GM23248 (cell line): ENCODE data around the gene MDFIC. TPM values are rescaled to one million over a fixed set of nuclear protein-coding genes. Genes with fewer than 3 reads are reported as not detected.
A peak's percentile ranks its signal among the peaks of the same experiment; 100 is the strongest.

ENCODE experiments used
- DNase-seq: peaks from one replicate; pipeline ENCODE4 v3.0.0-alpha.2; 2015
- H2AFZ ChIP-seq: fragments of 200-600 bp; sonication (generic); 2 replicates; pipeline ENCODE4 v1.6.1; 2016; ENCODE audit warnings: antibody characterized with exemption
- H3F3A ChIP-seq: fragments of 200-600 bp; sonication (generic); 2 replicates; pipeline ENCODE4 v1.6.1; 2016; ENCODE audit warnings: mild to moderate bottlenecking, antibody characterized with exemption, mixed run types; ENCODE audit not compliant: insufficient read depth
- H3K27ac ChIP-seq: fragments of 200-600 bp; sonication (generic); 2 replicates; pipeline ENCODE4 v1.5.1; 2016; ENCODE audit warnings: mild to moderate bottlenecking
- H3K27me3 ChIP-seq: fragments of 200-600 bp; sonication (generic); replicated peaks from 2 replicates; pipeline ENCODE4 v1.6.1; 2016; ENCODE audit warnings: mild to moderate bottlenecking; ENCODE audit not compliant: insufficient read depth
- H3K36me3 ChIP-seq: fragments of 200-600 bp; sonication (generic); 2 replicates; pipeline ENCODE4 v1.6.1; 2016; ENCODE audit warnings: low read depth, mild to moderate bottlenecking
- H3K4me1 ChIP-seq: fragments of 200-600 bp; sonication (generic); 2 replicates; pipeline ENCODE4 v1.6.1; 2016; ENCODE audit warnings: mild to moderate bottlenecking; ENCODE audit not compliant: insufficient read depth
- H3K4me2 ChIP-seq: fragments of 200-600 bp; sonication (generic); one replicate; pipeline ENCODE4 v1.6.1; 2016; ENCODE audit warnings: mild to moderate bottlenecking; ENCODE audit not compliant: unreplicated experiment
- H3K4me3 ChIP-seq: fragments of 200-600 bp; sonication (generic); 2 replicates; pipeline ENCODE4 v1.5.1; 2016; ENCODE audit warnings: mild to moderate bottlenecking
- H3K79me2 ChIP-seq: fragments of 200-600 bp; sonication (generic); 2 replicates; pipeline ENCODE4 v1.6.1; 2016; ENCODE audit warnings: mild to moderate bottlenecking; ENCODE audit not compliant: insufficient read depth
- H3K9ac ChIP-seq: fragments of 200-600 bp; sonication (generic); 2 replicates; pipeline ENCODE4 v1.6.1; 2016; ENCODE audit warnings: mild to moderate bottlenecking
- H3K9me2 ChIP-seq: fragments of 200-600 bp; sonication (generic); 2 replicates; pipeline ENCODE4 v1.6.1; 2016; ENCODE audit warnings: mixed run types, mild to moderate bottlenecking, moderate library complexity; ENCODE audit not compliant: insufficient read depth
- H3K9me3 ChIP-seq: fragments of 200-600 bp; sonication (generic); one replicate; pipeline ENCODE4 v1.6.1; 2017; ENCODE audit warnings: low read depth
- H4K20me1 ChIP-seq: fragments of 200-600 bp; sonication (generic); 2 replicates; pipeline ENCODE4 v1.6.0; 2016; ENCODE audit not compliant: insufficient read depth
- EZH2 ChIP-seq: fragments of 200-600 bp; sonication (generic); IDR thresholded peaks from 2 replicates; pipeline ENCODE4 v1.6.1; 2018; ENCODE audit warnings: antibody characterized with exemption, mild to moderate bottlenecking; ENCODE audit not compliant: insufficient read depth, poor library complexity, severe bottlenecking
- EZH2phosphoT487 ChIP-seq: fragments of 200-600 bp; sonication (generic); IDR thresholded peaks from 2 replicates; pipeline ENCODE4 v1.6.1; 2018; ENCODE audit warnings: antibody characterized with exemption, moderate library complexity, mild to moderate bottlenecking, low read depth; ENCODE audit not compliant: insufficient read depth
- WGBS, 2 experiments: methylation state at CpG; one replicate each; pipeline ENCODE4 v1.1.6; 2015 to 2017; ENCODE audit warnings: low lambda C conversion rate in 2 of 2, low coverage in 1 of 2; ENCODE audit errors: missing lambda C conversion rate in 2 of 2; 5-methylcytosine and 5-hydroxymethylcytosine counted together
- in situ Hi-C: fragments of 300-500 bp; cut with MboI; formaldehyde crosslinking; loops from 2 replicates; pipeline ENCODE4 v1.15.0; 2020
- polyA plus RNA-seq: library from polyadenylated mRNA; unstranded; fragments of >200 nt; fragmentation: Nextera tagmentation; extraction: Ambion mirVana; gene quantifications from 2 replicates; pipeline ENCODE4 v1.2.1, GENCODE V29; 2016
- total RNA-seq: library from RNA; depleted of rRNA; stranded (reverse); fragments of >200 nt; shearing (Covaris generic); gene quantifications from 2 replicates; pipeline ENCODE4 v1.2.3, GENCODE V29; 2014

MDFIC gene
- total and polyA plus RNA-seq, 2 experiments from 2014 or later: 23.0 to 50.3 TPM

DNA sequence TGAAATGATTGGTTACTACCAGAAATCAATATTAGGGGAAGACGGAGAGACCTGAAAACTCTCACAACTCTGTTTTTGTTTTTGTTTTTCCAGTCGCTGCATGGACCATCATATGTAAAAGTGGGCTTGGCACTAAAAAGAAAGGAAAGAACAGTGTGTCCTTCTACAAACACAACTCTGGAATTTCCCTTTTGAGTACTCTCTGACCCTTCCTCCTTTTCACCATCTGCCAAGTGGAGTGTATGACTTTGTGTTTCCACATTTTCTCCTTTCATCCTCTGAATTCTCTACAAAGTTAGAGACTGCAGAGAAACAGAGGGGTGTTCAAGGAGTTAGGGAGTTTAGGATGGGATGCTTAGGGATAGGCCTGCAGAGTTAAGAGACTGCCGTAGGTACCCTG, 92.0 kb downstream of the MDFIC start:
- peaks cover 15% of the 10 kb centered on the region for H3F3A ChIP-seq
- TF ChIP-seq EZH2phosphoT487 (no peak), EZH2 (no peak)
- WGBS, 2 experiments: 97% methylated on average over 3 of the region's 3 CpGs
- no peaks in the 10 kb centered on the region for H3K27me3 ChIP-seq
- peaks cover 18% of the 10 kb centered on the region; the same call in 1 of the 2 replicates for H3K79me2 ChIP-seq
- peaks cover 25% of the 10 kb centered on the region for H3K4me1 ChIP-seq
- H4K20me1 ChIP-seq: no peaks in the 10 kb centered on the region
- no peak overlapping the region for H3K4me3 ChIP-seq
- DNase-seq: no peak
- H3K9ac ChIP-seq: no peak overlapping the region
- H3K4me2 ChIP-seq: no peak overlapping the region
- in situ Hi-C loops: no loop called here
- H3K9me3 ChIP-seq: no peaks in the 10 kb centered on the region
- H3K27ac ChIP-seq: no peak overlapping the region
- H2AFZ ChIP-seq: no peak overlapping the region
- H3K36me3 ChIP-seq: no peaks in the 10 kb centered on the region; the same call in 1 of the 2 replicates
- no peaks in the 10 kb centered on the region for H3K9me2 ChIP-seq

GRCh38 chr7:115014794-115015193, 92.9 kb downstream of the MDFIC start:
- Histone ChIP-seq H4K20me1 (no peaks in the 10 kb centered on the region), H3K9me3 (no peaks in the 10 kb centered on the region), H3K27me3 (no peaks in the 10 kb centered on the region), H3K79me2 (peaks cover 18% of the 10 kb centered on the region; the same call in 1 of the 2 replicates), H3K9ac (no peak overlapping the region), H3F3A (0 out of 2 replicates have a peak, but pooled peaks cover 8% of the 10 kb centered on the region), H3K4me1 (peaks cover 16% of the 10 kb centered on the region), H3K27ac (no peak overlapping the region), H2AFZ (no peak overlapping the region), H3K9me2 (no peaks in the 10 kb centered on the region), H3K36me3 (no peaks in the 10 kb centered on the region; the same call in 1 of the 2 replicates), H3K4me2 (no peak overlapping the region), H3K4me3 (no peak overlapping the region)
- in situ Hi-C loops: no loop called here
- no peak for TF ChIP-seq EZH2phosphoT487
- no peak for TF ChIP-seq EZH2
- 96 to 97% methylated on average over 1 of the region's 1 CpG for WGBS, 2 experiments
- no peak for DNase-seq

- peak overlapping the region; percentile 12; the same call in 1 of the 2 replicates for H3K27ac ChIP-seq
- H3K79me2 ChIP-seq: peaks cover 18% of the 10 kb centered on the region; the same call in 1 of the 2 replicates
- H3K4me3 ChIP-seq: no peak overlapping the region
- H4K20me1 ChIP-seq: no peaks in the 10 kb centered on the region
- H3K9ac ChIP-seq: no peak overlapping the region
- DNase-seq: peak; percentile 46
- no peak overlapping the region for H3K4me2 ChIP-seq
- H3K9me2 ChIP-seq: no peaks in the 10 kb centered on the region
- TF ChIP-seq EZH2phosphoT487 (no peak), EZH2 (no peak)
- 0 out of 2 replicates have a peak, but pooled peaks cover under 1% of the 10 kb centered on the region for H3F3A ChIP-seq
- no peaks in the 10 kb centered on the region for H3K9me3 ChIP-seq
- H2AFZ ChIP-seq: no peak overlapping the region
- WGBS, 2 experiments: 94 to 99% methylated on average over 4 of the region's 4 CpGs
- no peaks in the 10 kb centered on the region; the same call in 1 of the 2 replicates for H3K36me3 ChIP-seq
- in situ Hi-C loops: no loop called here
- H3K27me3 ChIP-seq: no peaks in the 10 kb centered on the region
- peaks cover 8% of the 10 kb centered on the region for H3K4me1 ChIP-seq
Measured at GRCh38 chr7:115015619-115016018, 93.7 kb downstream of the MDFIC start.

DNA sequence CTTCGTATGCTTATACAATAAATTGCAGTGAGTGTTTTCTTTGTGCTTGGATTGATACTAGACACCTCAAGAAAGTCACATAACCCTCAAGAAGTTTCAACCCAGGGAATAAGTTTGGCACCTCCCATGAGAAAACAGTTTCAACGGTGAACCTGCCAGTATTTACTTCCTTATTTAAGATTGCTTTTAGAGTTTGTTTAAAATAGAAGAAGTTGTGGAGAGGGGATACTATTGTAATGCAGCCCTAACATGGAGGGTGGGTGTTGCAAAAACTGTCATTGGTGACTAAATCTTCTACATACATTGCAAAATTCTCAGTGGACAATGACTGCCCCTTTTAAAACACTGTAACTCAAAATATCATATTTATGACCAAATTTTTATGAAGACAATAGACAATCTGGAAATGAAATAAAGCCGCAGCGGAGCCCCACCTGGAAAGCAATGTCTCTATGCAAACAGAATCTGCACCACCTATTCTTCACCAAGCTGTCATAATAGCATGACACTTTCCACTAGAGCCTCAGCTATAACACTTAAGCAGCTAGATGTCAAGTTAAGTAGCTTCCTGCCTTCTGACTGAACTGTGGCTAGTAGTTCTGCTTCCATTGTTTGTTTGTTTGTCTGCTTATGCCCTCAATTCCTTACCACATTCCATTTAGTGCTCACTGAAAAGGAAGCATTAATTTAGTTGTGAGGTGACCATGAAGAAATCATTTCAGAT, 98.2 kb downstream of the MDFIC start:
- 96 to 98% methylated on average over 4 of the region's 4 CpGs for WGBS, 2 experiments
- H2AFZ ChIP-seq: no peak overlapping the region
- H3K9ac ChIP-seq: no peak overlapping the region
- H3K36me3 ChIP-seq: no peaks in the 10 kb centered on the region
- in situ Hi-C loops: no loop called here
- peaks cover 8% of the 10 kb centered on the region for H3K4me1 ChIP-seq
- no peak overlapping the region for H3K4me3 ChIP-seq
- H4K20me1 ChIP-seq: no peaks in the 10 kb centered on the region
- H3K9me2 ChIP-seq: no peaks in the 10 kb centered on the region
- no peak overlapping the region for H3K4me2 ChIP-seq
- H3K27ac ChIP-seq: no peak overlapping the region
- H3K9me3 ChIP-seq: no peaks in the 10 kb centered on the region
- no peaks in the 10 kb centered on the region for H3F3A ChIP-seq
- no peaks in the 10 kb centered on the region for H3K79me2 ChIP-seq
- H3K27me3 ChIP-seq: no peaks in the 10 kb centered on the region
- no peak for DNase-seq
- TF ChIP-seq EZH2 (no peak), EZH2phosphoT487 (no peak)
